Tibial artery (tissue), 4 donors: ENCODE results near the gene HSPA2.
"Not testable (repeated sequence)": the region's sequence is repeated elsewhere in the genome, so short reads cannot be mapped to it uniquely, and the experiment has no call there.

Source experiments
- DNase-seq, 2 donors: peaks; one replicate each; pipeline ENCODE4 v3.0.0-alpha.2; 2019
- H3K27ac ChIP-seq, 2 donors: fragments of 200-600 bp; sonication (generic) in 1 of 2; 1 replicate in 1 of 2; 2 replicates in 1 of 2; pipeline ENCODE4 v1.5.1; 2018 to 2019; ENCODE audit warnings: mild to moderate bottlenecking in 1 of 2
- H3K27me3 ChIP-seq, 2 donors: fragments of 200-600 bp; sonication (generic) in 1 of 2; one replicate each; pipeline versions ENCODE4 v1.5.1 to v1.6.0; 2016 to 2019
- H3K36me3 ChIP-seq, 3 donors: fragments of 200-600 bp; sonication (generic) in 2 of 3; one replicate each; pipeline ENCODE4 v1.5.1; 2016 to 2019; ENCODE audit warnings: mild to moderate bottlenecking in 2 of 3
- H3K4me1 ChIP-seq, 4 donors: fragments of 200-600 bp; sonication (generic) in 2 of 4; 1 replicate in 3 of 4; 2 replicates in 1 of 4; pipeline ENCODE4 v1.5.1; 2016 to 2019
- H3K4me3 ChIP-seq, 2 donors: fragments of 200-600 bp; sonication (generic) in 1 of 2; 1 replicate in 1 of 2; 2 replicates in 1 of 2; pipeline ENCODE4 v1.5.1; 2018 to 2019; ENCODE audit warnings: mild to moderate bottlenecking in 2 of 2
- H3K9me3 ChIP-seq, 3 donors: fragments of 200-600 bp; sonication (generic) in 1 of 3; one replicate each; pipeline ENCODE4 v1.5.1; 2016 to 2019
- intact Hi-C: fragments of 100-400 bp; cut with DNase I; formaldehyde crosslinking; loops from one replicate; pipeline ENCODE4 v1.15.0; 2023; ENCODE audit warnings: low total_unique reads
- TF ChIP-seq, protein P1 (sequence below), 2 experiments: fragments of 200-600 bp in 1 of 2; fragments of 450-650 bp in 1 of 2; IDR thresholded peaks; one replicate each; pipeline ENCODE4 v1.5.1; 2017 to 2019; ENCODE audit warnings: antibody characterized with exemption in 2 of 2, mild to moderate bottlenecking in 1 of 2, moderate library complexity in 1 of 2

Gene HSPA2

DNA sequence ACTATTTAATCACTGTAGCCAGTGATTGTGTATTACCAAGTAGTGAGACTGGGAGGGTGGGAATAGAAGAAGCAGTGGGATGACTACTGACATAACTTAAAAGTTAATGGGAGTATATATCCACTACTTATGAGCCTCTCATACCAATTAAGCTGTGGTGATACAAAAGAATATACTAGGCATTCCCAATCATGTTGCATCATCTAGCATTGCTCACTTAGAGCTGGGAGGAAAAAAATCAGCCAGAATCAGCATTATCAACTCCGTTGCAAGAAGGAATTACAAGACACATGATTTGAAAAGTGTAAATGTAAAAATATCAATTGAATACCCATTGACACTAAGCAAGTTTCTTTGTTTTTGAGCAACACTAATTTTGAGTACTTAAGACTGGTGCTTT is 8.5 kb downstream of the HSPA2 start:
- no peak for DNase-seq
- TF ChIP-seq, protein P1, sequence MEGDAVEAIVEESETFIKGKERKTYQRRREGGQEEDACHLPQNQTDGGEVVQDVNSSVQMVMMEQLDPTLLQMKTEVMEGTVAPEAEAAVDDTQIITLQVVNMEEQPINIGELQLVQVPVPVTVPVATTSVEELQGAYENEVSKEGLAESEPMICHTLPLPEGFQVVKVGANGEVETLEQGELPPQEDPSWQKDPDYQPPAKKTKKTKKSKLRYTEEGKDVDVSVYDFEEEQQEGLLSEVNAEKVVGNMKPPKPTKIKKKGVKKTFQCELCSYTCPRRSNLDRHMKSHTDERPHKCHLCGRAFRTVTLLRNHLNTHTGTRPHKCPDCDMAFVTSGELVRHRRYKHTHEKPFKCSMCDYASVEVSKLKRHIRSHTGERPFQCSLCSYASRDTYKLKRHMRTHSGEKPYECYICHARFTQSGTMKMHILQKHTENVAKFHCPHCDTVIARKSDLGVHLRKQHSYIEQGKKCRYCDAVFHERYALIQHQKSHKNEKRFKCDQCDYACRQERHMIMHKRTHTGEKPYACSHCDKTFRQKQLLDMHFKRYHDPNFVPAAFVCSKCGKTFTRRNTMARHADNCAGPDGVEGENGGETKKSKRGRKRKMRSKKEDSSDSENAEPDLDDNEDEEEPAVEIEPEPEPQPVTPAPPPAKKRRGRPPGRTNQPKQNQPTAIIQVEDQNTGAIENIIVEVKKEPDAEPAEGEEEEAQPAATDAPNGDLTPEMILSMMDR (IDR thresholded peaks at IDR 0.05) = no peak
- Histone ChIP-seq H3K36me3 (no peaks in the 10 kb centered on the region), H3K27ac (no peak overlapping the region), H3K4me1 (peaks cover 0 to 10% (median 4%) of the 10 kb centered on the region in 4 donors), H3K4me3 (no peak overlapping the region), H3K9me3 (no peaks in the 10 kb centered on the region), H3K27me3 (no peaks in the 10 kb centered on the region)
- intact Hi-C loops = loop anchor here (10.0 kb wide), 1 partner anchor 216 kb away; no protein-coding TSS in a partner anchor

DNA sequence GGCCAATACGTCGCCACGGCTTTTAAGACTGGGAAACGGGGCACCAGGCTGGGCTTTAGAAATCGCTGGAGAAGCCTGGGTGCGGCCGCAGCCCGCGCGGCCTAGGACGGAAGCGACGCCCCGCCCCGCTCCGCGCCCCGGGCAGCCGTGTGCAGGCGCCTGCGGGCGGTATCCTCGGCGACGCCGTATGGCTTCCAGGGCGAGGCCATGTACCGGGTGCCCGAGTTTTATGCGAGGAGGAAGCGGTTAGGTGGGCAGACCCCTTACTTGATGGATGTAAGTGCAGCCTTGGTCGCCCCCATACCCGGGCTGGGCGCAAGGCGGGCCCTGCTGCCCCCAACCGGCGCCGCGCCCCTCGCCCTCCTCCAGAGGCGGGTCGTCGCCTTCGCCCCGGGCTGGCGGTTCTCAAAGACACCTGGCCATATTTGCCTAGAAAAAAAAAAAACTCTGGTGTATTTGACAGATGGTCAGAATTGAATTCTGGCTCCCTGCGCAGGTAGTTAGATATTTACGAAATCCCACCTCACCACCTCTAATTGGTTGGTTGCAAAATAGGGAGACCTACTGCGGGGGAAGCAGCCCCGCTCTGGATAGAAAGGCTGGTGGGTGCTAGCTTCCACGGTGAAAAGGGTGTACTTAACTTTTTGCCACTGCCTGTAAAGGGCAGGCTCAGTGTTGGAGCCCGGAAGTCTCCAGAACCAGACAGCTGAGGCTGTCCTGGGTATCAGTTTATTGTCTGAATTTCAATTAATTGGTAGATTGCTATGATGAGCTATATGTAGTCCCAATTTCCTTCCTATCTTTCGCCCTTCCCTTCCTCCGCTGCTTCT is 9.5 kb downstream of the HSPA2 start, which contains the start of gene PPP1R36:
PPP1R36 (plus strand) TSS at position 171 of the 830 bp plus-strand sequence; CDS start at position 208, 37 bp downstream.
- no peaks in the 10 kb centered on the region for H3K27me3 ChIP-seq
- TF ChIP-seq, protein P1 (IDR thresholded peaks at IDR 0.05) = no peak
- no peaks in the 10 kb centered on the region for H3K9me3 ChIP-seq
- no peaks in the 10 kb centered on the region for H3K36me3 ChIP-seq
- DNase-seq = no peak
- intact Hi-C loops = loop anchor here (10.0 kb wide), 1 partner anchor 215 kb away; no protein-coding TSS in a partner anchor
- H3K4me1 ChIP-seq = peaks cover 0 to 10% (median 4%) of the 10 kb centered on the region in 4 donors
- H3K27ac ChIP-seq = no peak within 1 kb of the TSS
- H3K4me3 ChIP-seq = peak within 1 kb of the TSS; percentile 28 to 44

DNA sequence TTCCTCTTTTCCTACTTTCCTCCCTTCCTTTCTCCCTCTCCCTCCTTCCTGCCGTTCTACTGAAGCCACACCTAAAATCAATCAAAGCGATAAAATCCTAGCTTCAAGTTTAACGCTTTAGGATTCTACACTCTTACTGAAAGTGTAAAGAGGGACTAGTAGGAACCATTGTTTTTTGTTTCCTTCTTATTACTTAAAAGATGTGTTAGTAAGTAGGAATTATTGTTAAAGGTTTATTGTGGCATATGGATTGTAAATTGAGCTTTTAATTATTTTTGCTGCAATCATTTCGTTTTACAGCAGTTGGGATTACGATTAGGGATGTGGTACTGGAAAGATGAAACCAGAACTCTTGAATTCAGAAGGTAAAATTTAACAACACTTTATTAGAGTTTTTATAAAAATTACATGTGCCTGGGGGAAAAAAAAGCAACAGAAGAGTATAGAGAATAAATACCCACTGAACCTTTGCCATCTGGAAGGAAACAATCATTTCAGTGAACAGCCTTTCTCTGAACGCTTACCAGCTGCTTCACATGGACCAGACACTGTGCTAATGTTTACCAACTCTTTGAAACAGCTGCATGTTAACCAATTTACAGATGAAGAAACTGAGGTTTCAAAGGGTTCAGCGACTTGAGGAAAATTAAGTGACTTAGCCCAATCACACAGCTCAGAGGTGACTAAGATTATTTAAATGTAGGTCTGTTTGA is 10.2 kb downstream of the HSPA2 start:
- Histone ChIP-seq H3K27me3 (no peaks in the 10 kb centered on the region), H3K36me3 (no peaks in the 10 kb centered on the region), H3K4me3 (no peak overlapping the region), H3K4me1 (peaks cover 0 to 10% (median 4%) of the 10 kb centered on the region in 4 donors), H3K9me3 (no peaks in the 10 kb centered on the region), H3K27ac (no peak overlapping the region)
- no peak for DNase-seq
- TF ChIP-seq, protein P1 (IDR thresholded peaks at IDR 0.05) = no peak
- intact Hi-C loops = no loop called here

DNA sequence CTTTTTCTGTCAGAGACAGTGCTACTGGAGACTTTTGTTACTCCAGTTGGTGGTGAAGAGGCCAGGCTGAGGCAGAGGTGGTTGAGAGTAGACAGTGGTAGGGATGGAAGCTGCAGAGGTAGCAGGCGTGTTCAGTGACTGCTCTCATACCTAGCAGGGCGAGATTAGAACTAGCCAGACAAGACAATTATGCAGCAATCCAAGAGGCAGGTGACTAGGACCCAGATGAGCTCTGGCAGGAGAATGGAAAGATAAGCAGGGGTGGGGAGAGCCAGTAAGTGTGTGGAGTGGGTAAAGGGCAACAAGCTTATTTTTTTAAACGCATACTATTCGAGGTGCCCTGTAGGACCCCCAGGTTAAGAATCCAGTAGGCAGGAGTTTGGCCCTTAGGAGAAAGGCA is 14.0 kb downstream of the HSPA2 start:
- no peak for DNase-seq
- TF ChIP-seq, protein P1 (IDR thresholded peaks at IDR 0.05) = no peak
- H3K36me3 ChIP-seq = no peaks in the 10 kb centered on the region
- no peaks in the 10 kb centered on the region for H3K9me3 ChIP-seq
- H3K4me3 ChIP-seq = no peak overlapping the region
- intact Hi-C loops = no loop called here
- H3K27ac ChIP-seq = no peak overlapping the region
- H3K4me1 ChIP-seq = peaks cover 0 to 6% (median 3%) of the 10 kb centered on the region in 4 donors
- H3K27me3 ChIP-seq = no peaks in the 10 kb centered on the region

DNA sequence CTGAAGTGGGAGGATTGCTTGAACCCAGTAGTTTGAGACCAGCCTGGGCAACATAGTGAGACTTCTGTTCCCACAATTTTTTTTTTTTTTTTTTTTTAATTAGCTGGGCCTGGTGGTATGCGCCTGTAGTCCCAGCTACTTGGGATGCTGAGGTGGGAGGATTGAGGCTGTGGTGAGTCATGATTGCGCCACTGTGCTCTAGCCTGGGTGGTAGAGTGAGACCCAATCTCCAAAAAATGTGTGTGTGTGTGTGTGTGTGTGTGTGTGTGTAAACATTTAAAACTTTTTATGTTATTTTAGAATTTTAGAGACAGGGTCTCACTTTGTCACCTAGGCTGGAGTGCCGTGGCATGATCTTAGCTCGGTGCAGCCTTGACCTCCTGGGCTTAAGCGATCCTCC is 16.0 kb downstream of the HSPA2 start:
- intact Hi-C loops = no loop called here
- H3K4me3 ChIP-seq = no peak overlapping the region
- no peaks in the 10 kb centered on the region for H3K36me3 ChIP-seq
- TF ChIP-seq, protein P1 (IDR thresholded peaks at IDR 0.05) = no peak
- H3K27ac ChIP-seq = no peak overlapping the region
- no peaks in the 10 kb centered on the region for H3K27me3 ChIP-seq
- no peaks in the 10 kb centered on the region for H3K9me3 ChIP-seq
- H3K4me1 ChIP-seq = no peaks in the 10 kb centered on the region
- DNase-seq = no peak

DNA sequence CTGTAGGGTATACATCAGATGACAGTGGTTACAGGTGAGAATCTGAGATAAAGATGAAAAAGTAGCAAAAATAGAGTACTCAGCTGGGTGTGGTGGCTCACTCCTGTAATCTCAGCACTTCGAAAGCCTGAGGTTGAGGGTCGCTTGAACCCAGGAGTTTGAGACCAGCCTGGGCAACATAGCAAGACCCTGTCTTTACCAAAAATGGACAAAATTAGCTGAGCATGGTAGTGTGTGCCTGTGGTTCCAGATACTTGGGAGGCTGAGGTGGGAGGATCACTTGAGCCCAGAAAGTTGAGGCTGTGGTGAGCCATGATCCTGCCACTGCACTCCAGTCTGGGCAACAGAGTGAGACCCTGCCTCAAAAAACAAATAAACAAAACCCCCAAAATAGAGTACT is 17.7 kb downstream of the HSPA2 start:
- H3K36me3 ChIP-seq, H3K27ac ChIP-seq, H3K4me1 ChIP-seq, H3K4me3 ChIP-seq, H3K27me3 ChIP-seq, intact Hi-C loops, H3K9me3 ChIP-seq, DNase-seq: not testable (repeated sequence)
